Type B pancreatic cell (in vitro differentiated cells): ENCODE measurements around the gene GTF2IRD1. TPM values are rescaled to one million over a fixed set of nuclear protein-coding genes. Genes with fewer than 3 reads are reported as not detected.
"Not testable (repeated sequence)": the region's sequence is repeated elsewhere in the genome, so short reads cannot be mapped to it uniquely, and the experiment has no call there.

ENCODE experiments used
- DNase-seq: peaks from one replicate; pipeline ENCODE4 v3.0.0; 2021; ENCODE audit warnings: mixed read lengths; ENCODE audit not compliant: unreplicated experiment; ENCODE audit errors: extremely low spot score
- H3K27ac Mint-ChIP-seq: 2 replicates; pipeline ENCODE4 v1.8.0; 2021; ENCODE audit warnings: mild to moderate bottlenecking, mixed read lengths
- H3K27me3 Mint-ChIP-seq: 2 replicates; pipeline ENCODE4 v1.8.0; 2021; ENCODE audit warnings: mixed read lengths
- H3K36me3 Mint-ChIP-seq: 2 replicates; pipeline ENCODE4 v1.8.0; 2021; ENCODE audit warnings: mixed read lengths
- H3K4me1 Mint-ChIP-seq: one replicate; pipeline ENCODE4 v1.8.0; 2021; ENCODE audit warnings: mixed read lengths; ENCODE audit not compliant: unreplicated experiment
- H3K4me3 Mint-ChIP-seq: 2 replicates; pipeline ENCODE4 v1.8.0; 2021; ENCODE audit warnings: mild to moderate bottlenecking, mixed read lengths
- H3K9me3 Mint-ChIP-seq: 2 replicates; pipeline ENCODE4 v1.8.0; 2021; ENCODE audit warnings: mixed read lengths
- CTCF ChIP-seq: fragments of 200-600 bp; sonication (generic); conservative IDR thresholded peaks from 2 replicates; pipeline ENCODE4 v1.5.0; 2021; ENCODE audit warnings: antibody characterized with exemption, mild to moderate bottlenecking
- total RNA-seq: library from RNA; stranded (reverse); gene quantifications from 2 replicates; pipeline ENCODE4 v1.2.1, GENCODE V29; 2021; ENCODE audit warnings: low replicate concordance

The GTF2IRD1 gene
- total RNA-seq, 1 donor from 2014 or later: 47.9 TPM

GRCh38 chr7:74505471-74506324 lies 52.0 kb downstream of the GTF2IRD1 start:
- Mint-ChIP-seq H3K9me3 (no peaks in the 10 kb centered on the region), H3K4me1 (peaks cover 4% of the 10 kb centered on the region), H3K27ac (no peak overlapping the region), H3K27me3 (no peaks in the 10 kb centered on the region), H3K4me3 (no peak overlapping the region), H3K36me3 (peaks cover 4% of the 10 kb centered on the region)
- no peak for TF ChIP-seq CTCF
- DNase-seq: no peak

DNA sequence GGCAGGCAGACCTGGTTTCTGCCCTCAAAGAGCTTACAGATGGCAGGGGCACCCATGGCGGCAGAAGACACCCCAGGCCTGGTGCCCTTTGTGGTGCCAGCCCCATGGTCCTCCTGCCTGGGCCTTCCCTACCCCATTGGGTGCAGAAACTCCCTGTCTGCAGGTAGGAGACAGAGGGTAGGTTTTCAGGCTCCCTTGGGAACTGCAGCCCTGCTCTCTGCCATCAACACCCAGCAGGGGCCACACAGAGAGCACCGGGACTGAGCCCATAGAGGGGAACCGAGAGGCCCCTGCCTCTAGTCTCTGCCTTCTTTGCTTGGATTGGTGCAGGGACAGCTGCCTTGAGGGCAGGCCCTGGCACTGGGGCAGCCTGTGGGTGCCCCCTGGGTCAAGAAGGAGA lies 52.6 kb downstream of the GTF2IRD1 start:
- Mint-ChIP-seq H3K36me3 (peaks cover 4% of the 10 kb centered on the region), H3K4me3 (no peak overlapping the region), H3K27ac (no peak overlapping the region), H3K4me1 (peaks cover 4% of the 10 kb centered on the region), H3K27me3 (no peaks in the 10 kb centered on the region), H3K9me3 (no peaks in the 10 kb centered on the region)
- no peak for DNase-seq
- TF ChIP-seq CTCF: no peak

DNA sequence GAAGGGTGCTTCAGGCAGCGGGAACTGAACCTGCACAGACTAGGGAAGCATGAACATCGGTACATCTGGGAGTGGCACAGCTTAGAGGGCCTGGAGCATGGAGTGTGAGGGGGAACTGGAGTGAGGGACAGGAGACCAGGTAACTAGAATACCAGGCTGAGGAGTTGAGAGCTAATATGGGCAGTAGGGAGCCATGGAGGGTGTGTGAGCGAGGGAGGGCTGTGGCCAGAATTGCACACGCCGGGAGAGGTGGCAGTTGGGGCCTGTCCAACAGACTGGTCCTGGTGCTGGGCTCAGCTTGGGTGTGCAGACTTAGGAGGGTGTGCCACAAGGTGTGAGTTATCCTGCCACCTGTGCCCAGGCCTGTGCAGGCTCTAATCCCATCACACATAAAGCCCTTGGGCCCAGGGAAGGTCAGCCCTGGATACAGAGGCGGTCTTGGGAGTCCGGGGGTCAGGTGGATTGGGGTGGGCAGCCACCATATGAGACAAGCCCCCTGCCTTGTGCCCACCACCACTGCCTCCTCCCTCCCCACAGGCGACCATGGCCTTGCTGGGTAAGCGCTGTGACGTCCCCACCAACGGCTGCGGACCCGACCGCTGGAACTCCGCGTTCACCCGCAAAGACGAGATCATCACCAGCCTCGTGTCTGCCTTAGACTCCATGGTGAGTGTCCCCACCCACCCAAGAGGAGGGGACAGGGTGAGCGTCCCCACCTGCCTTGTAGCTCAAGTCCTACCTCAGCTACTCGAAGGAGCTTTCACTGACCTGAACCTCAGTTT lies 54.0 kb downstream of the GTF2IRD1 start:
- no peak for TF ChIP-seq CTCF
- Mint-ChIP-seq H3K4me1 (peaks cover 4% of the 10 kb centered on the region), H3K4me3 (no peak overlapping the region), H3K27ac (no peak overlapping the region), H3K27me3 (no peaks in the 10 kb centered on the region), H3K9me3 (no peaks in the 10 kb centered on the region), H3K36me3 (peaks cover 4% of the 10 kb centered on the region)
- DNase-seq: no peak

GRCh38 chr7:74509453-74509852 lies 55.7 kb downstream of the GTF2IRD1 start:
- not testable (repeated sequence) for DNase-seq, H3K27ac Mint-ChIP-seq, H3K9me3 Mint-ChIP-seq, H3K4me3 Mint-ChIP-seq, H3K36me3 Mint-ChIP-seq, H3K4me1 Mint-ChIP-seq, H3K27me3 Mint-ChIP-seq

DNA sequence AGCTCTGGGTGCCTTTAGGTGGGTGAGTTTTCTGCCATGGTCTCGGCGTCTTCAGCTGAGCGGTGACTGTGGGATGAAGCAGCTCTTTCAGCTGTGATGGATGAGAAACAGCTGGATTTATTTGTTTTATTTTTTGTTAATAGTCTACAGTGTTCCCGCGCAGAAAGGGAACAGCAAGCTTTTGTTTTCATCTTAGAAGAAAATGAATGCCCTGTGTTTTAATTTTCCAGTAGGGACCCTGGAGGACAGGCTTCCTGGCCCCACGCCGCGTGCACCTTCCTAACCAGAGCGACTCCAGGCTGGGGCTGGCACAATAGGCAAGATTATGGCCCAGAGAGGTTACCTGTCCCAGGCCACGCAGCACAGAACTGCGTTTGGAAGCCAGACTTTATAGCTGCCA lies 57.6 kb downstream of the GTF2IRD1 start:
- no peak for DNase-seq
- no peak overlapping the region for H3K4me3 Mint-ChIP-seq
- H3K27me3 Mint-ChIP-seq: no peaks in the 10 kb centered on the region
- no peaks in the 10 kb centered on the region for H3K9me3 Mint-ChIP-seq
- no peaks in the 10 kb centered on the region for H3K4me1 Mint-ChIP-seq
- TF ChIP-seq CTCF: no peak
- peaks cover 10% of the 10 kb centered on the region for H3K36me3 Mint-ChIP-seq
- H3K27ac Mint-ChIP-seq: no peak overlapping the region

DNA sequence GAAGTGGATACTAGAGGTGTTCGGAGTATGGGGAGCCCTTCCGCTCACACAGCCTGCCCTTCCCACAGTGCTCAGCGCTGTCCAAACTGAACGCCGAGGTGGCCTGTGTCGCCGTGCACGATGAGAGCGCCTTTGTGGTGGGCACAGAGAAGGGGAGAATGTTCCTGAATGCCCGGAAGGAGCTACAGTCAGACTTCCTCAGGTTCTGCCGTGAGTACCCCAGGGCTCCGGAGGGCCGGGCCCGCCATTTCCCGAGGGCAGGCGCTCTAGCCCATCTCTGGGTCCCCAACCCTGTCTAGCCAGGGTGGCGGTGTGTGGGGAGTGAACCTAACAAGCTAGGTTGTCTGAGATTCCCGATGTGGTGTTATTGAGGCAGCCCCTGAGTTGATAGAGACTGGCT lies 59.1 kb downstream of the GTF2IRD1 start:
- Mint-ChIP-seq H3K4me1 (no peaks in the 10 kb centered on the region), H3K4me3 (no peak overlapping the region), H3K27ac (no peak overlapping the region), H3K36me3 (peaks cover 10% of the 10 kb centered on the region), H3K9me3 (no peaks in the 10 kb centered on the region), H3K27me3 (no peaks in the 10 kb centered on the region)
- no peak for DNase-seq
- TF ChIP-seq CTCF: no peak
